GM12875 (cell line): ENCODE data around the gene ALG6.
"Not testable (repeated sequence)": the region's sequence is repeated elsewhere in the genome, so short reads cannot be mapped to it uniquely, and the experiment has no call there.

ENCODE experiments used
- H3K4me3 ChIP-seq: one replicate; pipeline ENCODE4 v1.5.1; 2011; ENCODE audit warnings: low read depth, low read length, control low read depth
- CTCF ChIP-seq: IDR thresholded peaks from 2 replicates; pipeline ENCODE4 v1.5.1; 2011; ENCODE audit warnings: low read depth, mild to moderate bottlenecking, control low read depth, inconsistent platforms, low read length, moderate library complexity, borderline replicate concordance; ENCODE audit not compliant: insufficient read depth

ALG6 gene

GRCh38 chr1:63329621-63330330 is 37.7 kb upstream of the ALG6 start:
- TF ChIP-seq CTCF: no peak
- no peak overlapping the region for H3K4me3 ChIP-seq

- no peak for TF ChIP-seq CTCF
- H3K4me3 ChIP-seq: no peak overlapping the region
These were observed 37.0 kb upstream of the ALG6 start for GRCh38 chr1:63330331-63330916.

GRCh38 chr1:63342402-63342801 is 25.0 kb upstream of the ALG6 start:
- no peak overlapping the region for H3K4me3 ChIP-seq
- no peak for TF ChIP-seq CTCF

GRCh38 chr1:63343922-63344321 is 23.5 kb upstream of the ALG6 start:
- H3K4me3 ChIP-seq: no peak overlapping the region
- no peak for TF ChIP-seq CTCF

GRCh38 chr1:63350320-63350719 is 17.1 kb upstream of the ALG6 start:
- no peak for TF ChIP-seq CTCF
- H3K4me3 ChIP-seq: no peak overlapping the region

- no peak for TF ChIP-seq CTCF
These were observed 14.7 kb upstream of the ALG6 start for GRCh38 chr1:63352736-63353135.

GRCh38 chr1:63356234-63356633 is 11.2 kb upstream of the ALG6 start:
- not testable (repeated sequence) for H3K4me3 ChIP-seq

More at GRCh38 chr1:63352736-63353135, 14.7 kb upstream of the ALG6 start:
- no peak overlapping the region for H3K4me3 ChIP-seq
